Aorta (tissue), 5 donors: ENCODE measurements around the gene RBM4B. TPM values are rescaled to one million over a fixed set of nuclear protein-coding genes. Genes with fewer than 3 reads are reported as not detected.

Experiments used
- ATAC-seq: fragments of 200-7000 bp; cut with Tn5 transposase; one replicate; pipeline ENCODE4 v1.9.1; 2022; ENCODE audit warnings: moderate library complexity; ENCODE audit not compliant: low FRiP score
- DNase-seq, 2 donors: peaks; one replicate each; pipeline ENCODE4 v3.0.0-alpha.2; 2020
- H3K27ac ChIP-seq, 2 donors: one replicate each; pipeline ENCODE4 v1.5.1; 2013; ENCODE audit warnings: low read length in 2 of 2, mild to moderate bottlenecking in 2 of 2, moderate library complexity in 2 of 2, control low read depth in 1 of 2, inconsistent platforms in 1 of 2, low read depth in 1 of 2
- H3K27me3 ChIP-seq, 2 donors: one replicate each; pipeline ENCODE4 v1.6.1; 2013; ENCODE audit warnings: control low read depth in 1 of 2, low read length in 1 of 2, mild to moderate bottlenecking in 1 of 2, moderate library complexity in 1 of 2; ENCODE audit not compliant: insufficient read depth in 2 of 2, control insufficient read depth in 1 of 2
- H3K36me3 ChIP-seq, 2 donors: one replicate each; pipeline ENCODE4 v1.6.1; 2013; ENCODE audit warnings: control low read depth in 1 of 2, low read length in 1 of 2, mild to moderate bottlenecking in 1 of 2; ENCODE audit not compliant: insufficient read depth in 2 of 2, control insufficient read depth in 1 of 2
- H3K4me1 ChIP-seq, 2 donors: one replicate each; pipeline ENCODE4 v1.6.1; 2013; ENCODE audit warnings: low read length in 2 of 2, control low read depth in 1 of 2, mild to moderate bottlenecking in 1 of 2, moderate library complexity in 1 of 2; ENCODE audit not compliant: insufficient read depth in 2 of 2, control insufficient read depth in 1 of 2
- H3K4me3 ChIP-seq, 2 donors: one replicate each; pipeline ENCODE4 v1.5.1; 2013; ENCODE audit warnings: low read length in 2 of 2, control low read depth in 1 of 2, mild to moderate bottlenecking in 1 of 2
- H3K9me3 ChIP-seq: one replicate; pipeline ENCODE4 v1.6.1; 2013; ENCODE audit warnings: mild to moderate bottlenecking, low read length; ENCODE audit not compliant: control insufficient read depth
- WGBS, 2 donors: extraction: QIAGEN DNeasy Blood & Tissue Kit; methylation state at CpG; one replicate each; pipeline ENCODE4 v1.1.7; 2013; 5-methylcytosine and 5-hydroxymethylcytosine counted together
- intact Hi-C, 2 donors: fragments of 100-400 bp; cut with DNase I; formaldehyde crosslinking; loops; one replicate each; pipeline versions ENCODE4 v1.14.2 to v1.15.0; 2022
- polyA plus RNA-seq, 2 donors: library from polyadenylated mRNA; stranded (reverse); fragments of 200-250 nt; gene quantifications; one replicate each; pipeline ENCODE4 v1.2.3, GENCODE V29; 2013
- total RNA-seq, 2 donors: library from RNA; stranded (reverse); fragmentation: NEBNext Ultra II Directional; extraction: Animal tissue kit (Norgen Biotek cat#: 25700); gene quantifications; one replicate each; pipeline ENCODE4 v1.2.1, GENCODE V29; 2021
- donor health status: healthy with polysubstance abuse.
- donor health status: Bipolar disorder and iron deficiency.
- donor health status: DM: no; HTN: no; CAD: no.
- donor health status: DM: no; HTN: no; CAD: no.
- donor health status: DM: yes; HTN: yes; CAD: no.

Gene RBM4B
- total and polyA plus RNA-seq, 4 donors, result 7.3 to 16.5 (median 10.8) TPM

- H3K27ac ChIP-seq, result no peak overlapping the region
Observed at GRCh38 chr11:66710384-66710930, 32.8 kb upstream of the RBM4B start.

DNA sequence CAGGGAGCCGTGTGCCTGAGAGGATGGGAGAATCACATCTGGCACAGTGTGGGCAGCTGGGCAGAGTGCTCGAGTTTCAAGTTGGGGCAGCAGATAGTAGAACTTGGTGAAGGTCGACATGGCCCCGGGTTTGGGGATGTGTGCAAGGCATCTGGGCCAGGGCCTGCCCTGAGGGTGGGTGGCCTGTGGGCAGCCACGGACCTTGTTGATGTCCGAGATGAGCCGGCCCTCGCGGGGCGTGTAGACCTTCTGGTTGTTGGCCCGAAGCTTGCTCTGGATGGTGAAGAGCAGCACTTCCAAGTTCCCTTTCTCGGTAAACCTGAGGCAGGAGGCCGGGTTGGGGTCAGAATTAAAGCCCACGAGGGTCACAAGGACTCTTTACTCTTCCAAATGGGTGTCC is 31.0 kb upstream of the RBM4B start:
- WGBS, 2 donors, result 92 to 95% methylated on average over 14 of the region's 14 CpGs
- no peaks in the 10 kb centered on the region for H3K36me3 ChIP-seq
- no peak overlapping the region for H3K27ac ChIP-seq
- H3K27me3 ChIP-seq, result no peaks in the 10 kb centered on the region
- DNase-seq, result no peak
- intact Hi-C loops, result no loop called here
- no peaks in the 10 kb centered on the region for H3K9me3 ChIP-seq
- no peaks in the 10 kb centered on the region for H3K4me1 ChIP-seq
- no peak overlapping the region for H3K4me3 ChIP-seq
- no peak for ATAC-seq

More at GRCh38 chr11:66710384-66710930, 32.8 kb upstream of the RBM4B start:
- H3K4me3 ChIP-seq, result no peak overlapping the region
- no peaks in the 10 kb centered on the region for H3K36me3 ChIP-seq
- no peaks in the 10 kb centered on the region for H3K9me3 ChIP-seq
- no peaks in the 10 kb centered on the region for H3K4me1 ChIP-seq
- intact Hi-C loops, result no loop called here
- no peaks in the 10 kb centered on the region for H3K27me3 ChIP-seq
- WGBS, 2 donors, result 90 to 91% methylated on average over 15 of the region's 15 CpGs
- no peak for DNase-seq
- ATAC-seq, result no peak

DNA sequence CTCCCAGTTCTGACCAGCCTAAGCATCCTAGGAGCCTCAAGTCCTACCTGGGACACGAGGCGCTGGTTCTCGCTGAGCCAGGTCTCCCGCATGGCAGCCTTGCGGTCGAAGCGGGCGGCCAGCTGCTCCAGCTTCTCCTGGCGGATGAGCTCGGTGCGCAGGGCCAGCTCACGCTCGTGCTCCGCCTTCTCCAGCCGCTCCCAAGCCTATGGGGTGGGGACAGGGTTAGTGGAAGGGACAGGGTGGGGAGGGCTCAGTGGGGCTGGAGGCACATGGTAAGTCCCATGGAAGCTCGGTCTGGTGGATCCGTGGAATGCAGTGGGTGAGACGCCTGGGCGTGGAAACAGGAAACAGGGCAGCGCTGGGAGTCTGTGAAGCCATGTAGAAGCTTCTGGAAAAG is 30.4 kb upstream of the RBM4B start:
- no peak for DNase-seq
- Histone ChIP-seq H3K9me3 (no peaks in the 10 kb centered on the region), H3K27ac (no peak overlapping the region), H3K27me3 (no peaks in the 10 kb centered on the region), H3K4me3 (no peak overlapping the region), H3K4me1 (no peaks in the 10 kb centered on the region), H3K36me3 (no peaks in the 10 kb centered on the region)
- ATAC-seq, result no peak
- WGBS, 2 donors, result 89 to 91% methylated on average over 20 of the region's 20 CpGs
- intact Hi-C loops, result no loop called here

- intact Hi-C loops, result no loop called here
- H3K27ac ChIP-seq, result no peak overlapping the region
- no peaks in the 10 kb centered on the region for H3K36me3 ChIP-seq
- WGBS, 2 donors, result 97% methylated on average over 26 of the region's 26 CpGs
- H3K9me3 ChIP-seq, result no peaks in the 10 kb centered on the region
- no peaks in the 10 kb centered on the region for H3K4me1 ChIP-seq
- ATAC-seq (no peak), DNase-seq (no peak)
- H3K4me3 ChIP-seq, result no peak overlapping the region
- H3K27me3 ChIP-seq, result no peaks in the 10 kb centered on the region
Observed at GRCh38 chr11:66707486-66707885, 29.8 kb upstream of the RBM4B start.

- Histone ChIP-seq H3K36me3 (no peaks in the 10 kb centered on the region), H3K4me3 (no peak overlapping the region), H3K9me3 (no peaks in the 10 kb centered on the region), H3K27ac (no peak overlapping the region), H3K27me3 (no peaks in the 10 kb centered on the region), H3K4me1 (no peaks in the 10 kb centered on the region)
- intact Hi-C loops, result no loop called here
- ATAC-seq (no peak), DNase-seq (no peak)
- WGBS, 2 donors, result 90 to 92% methylated on average over 9 of the region's 9 CpGs
Observed at GRCh38 chr11:66706989-66707388, 29.3 kb upstream of the RBM4B start.

DNA sequence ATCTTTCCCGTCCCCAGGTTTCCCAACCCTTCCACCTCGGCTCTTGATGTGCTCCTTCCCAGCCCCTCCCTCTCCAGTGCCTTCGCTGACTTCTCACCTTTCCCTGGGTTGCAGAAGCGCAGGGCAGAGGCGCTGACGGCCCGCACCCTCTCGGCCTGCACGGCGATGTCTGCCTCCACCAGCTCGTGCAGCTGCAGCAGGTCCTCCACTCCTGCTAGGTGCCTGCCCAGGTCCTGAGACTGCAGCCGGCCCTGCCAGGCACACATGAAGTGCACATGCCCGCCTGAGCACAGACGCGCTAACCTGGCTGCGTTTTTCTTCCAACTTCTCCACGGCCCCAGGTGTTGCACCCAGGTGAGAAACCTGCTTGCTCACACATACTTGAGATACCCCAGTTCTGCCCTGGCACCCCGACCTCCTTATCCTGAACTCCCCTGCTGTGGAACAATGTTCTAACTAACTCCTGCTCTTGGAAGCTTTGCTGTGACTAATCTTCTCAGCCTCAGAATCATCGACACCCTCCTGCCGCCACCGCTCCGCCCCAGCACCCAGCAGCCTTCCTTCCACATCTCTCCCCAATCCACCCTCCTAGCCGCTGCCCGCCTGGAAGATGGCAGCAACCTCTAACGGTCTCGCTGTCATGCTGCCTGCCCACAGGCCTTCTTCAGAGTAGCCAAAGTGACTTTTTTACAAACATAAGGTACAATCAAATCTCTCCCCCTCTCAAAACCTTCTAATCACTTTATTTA is 28.1 kb upstream of the RBM4B start:
- ATAC-seq, result no peak
- WGBS, 2 donors, result 94% methylated on average over 26 of the region's 26 CpGs
- Histone ChIP-seq H3K4me3 (no peak overlapping the region), H3K27ac (no peak overlapping the region), H3K4me1 (no peaks in the 10 kb centered on the region), H3K36me3 (no peaks in the 10 kb centered on the region), H3K9me3 (no peaks in the 10 kb centered on the region), H3K27me3 (no peaks in the 10 kb centered on the region)
- intact Hi-C loops, result no loop called here
- no peak for DNase-seq

- no peaks in the 10 kb centered on the region for H3K4me1 ChIP-seq
- H3K9me3 ChIP-seq, result no peaks in the 10 kb centered on the region
- H3K4me3 ChIP-seq, result no peak overlapping the region
- DNase-seq, result no peak
- 95% methylated on average over 45 to 46 of the region's 46 CpGs for WGBS, 2 donors
- H3K36me3 ChIP-seq, result no peaks in the 10 kb centered on the region
- no peak overlapping the region for H3K27ac ChIP-seq
- intact Hi-C loops, result no loop called here
- ATAC-seq, result no peak
- H3K27me3 ChIP-seq, result no peaks in the 10 kb centered on the region
Observed at GRCh38 chr11:66704659-66705360, 27.1 kb upstream of the RBM4B start.

DNA sequence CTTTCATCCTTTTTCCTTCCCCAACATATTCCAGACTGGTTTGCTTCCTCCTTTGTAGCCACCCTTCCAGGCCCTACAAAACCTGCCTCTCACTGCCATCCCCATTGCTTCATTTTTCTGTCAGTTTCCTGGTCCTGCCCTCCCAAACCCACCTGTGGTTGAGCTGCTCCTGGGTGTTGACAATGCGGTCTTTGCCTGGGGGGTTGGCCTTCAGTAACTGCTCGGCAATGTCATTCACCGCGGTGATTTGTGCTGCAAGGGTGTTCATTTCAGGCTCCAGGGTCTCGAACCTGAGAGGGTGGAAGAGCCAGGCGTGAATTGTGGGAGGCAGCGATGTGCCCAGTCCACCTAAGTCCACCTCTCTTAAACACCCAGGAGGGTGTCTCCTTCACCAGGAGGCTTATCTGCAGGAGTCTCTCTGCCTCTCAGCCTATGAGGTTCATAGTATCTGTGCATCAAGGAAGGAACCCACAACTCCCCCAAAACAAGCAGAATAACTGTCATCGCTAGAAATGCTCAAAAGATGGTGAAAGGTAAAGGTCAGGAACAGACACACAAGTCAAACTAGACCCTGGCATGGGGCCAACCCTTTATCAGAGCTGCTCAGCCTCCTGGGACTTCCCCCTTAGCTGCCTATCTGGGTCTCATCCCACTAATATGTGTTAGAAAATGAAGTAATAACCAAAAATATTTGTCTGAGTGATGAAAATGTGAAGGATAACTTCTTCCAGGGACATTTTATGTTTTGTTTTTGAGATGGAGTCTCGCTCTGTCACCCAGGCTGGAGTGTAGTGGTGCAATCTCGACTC is 23.9 kb upstream of the RBM4B start:
- no peak for DNase-seq
- intact Hi-C loops, result no loop called here
- Histone ChIP-seq H3K9me3 (no peaks in the 10 kb centered on the region), H3K36me3 (no peaks in the 10 kb centered on the region), H3K27ac (no peak overlapping the region), H3K4me3 (no peak overlapping the region), H3K4me1 (no peaks in the 10 kb centered on the region), H3K27me3 (no peaks in the 10 kb centered on the region)
- WGBS, 2 donors, result 95% methylated on average over 10 of the region's 10 CpGs
- no peak for ATAC-seq
